Peyer's patch (tissue), 4 donors: ENCODE measurements around the gene FAS. TPM values are rescaled to one million over a fixed set of nuclear protein-coding genes. Genes with fewer than 3 reads are reported as not detected.

Experiments
- DNase-seq, 3 donors: peaks; one replicate each; pipeline ENCODE4 v3.0.0-alpha.2; 2017 to 2019
- H3K27ac ChIP-seq, 4 donors: fragments of 200-600 bp; sonication (generic); one replicate each; pipeline ENCODE4 v1.5.1; 2016 to 2019
- H3K27me3 ChIP-seq, 2 donors: fragments of 200-600 bp; sonication (generic); one replicate each; pipeline ENCODE4 v1.5.1; 2019
- H3K36me3 ChIP-seq, 3 donors: fragments of 200-600 bp; sonication (generic); one replicate each; pipeline ENCODE4 v1.5.1; 2016 to 2019
- H3K4me1 ChIP-seq, 4 donors: fragments of 200-600 bp; sonication (generic); one replicate each; pipeline ENCODE4 v1.5.1; 2016 to 2019
- H3K4me3 ChIP-seq, 4 donors: fragments of 200-600 bp; sonication (generic); 1 replicate in 3 of 4; 2 replicates in 1 of 4; pipeline ENCODE4 v1.5.1; 2016 to 2019; ENCODE audit warnings: mild to moderate bottlenecking in 1 of 4
- H3K9me3 ChIP-seq, 4 donors: fragments of 200-600 bp; sonication (generic); one replicate each; pipeline ENCODE4 v1.5.1; 2016 to 2019; ENCODE audit warnings: mild to moderate bottlenecking in 1 of 4
- CTCF ChIP-seq, 6 experiments: fragments of 450-650 bp in 4 of 6; fragments of 200-600 bp in 2 of 6; sonication (generic) in 1 of 6; IDR thresholded peaks; one replicate each; pipeline ENCODE4 v1.5.1; 2017 to 2019; ENCODE audit warnings: antibody characterized with exemption in 6 of 6, mild to moderate bottlenecking in 3 of 6, moderate library complexity in 1 of 6
- POLR2A ChIP-seq, 2 donors: fragments of 450-650 bp; IDR thresholded peaks; one replicate each; pipeline ENCODE4 v1.5.1; 2017; ENCODE audit warnings: antibody characterized with exemption in 2 of 2, mild to moderate bottlenecking in 2 of 2, moderate library complexity in 2 of 2
- total RNA-seq, 4 donors: library from RNA; depleted of rRNA; stranded (reverse); fragments of >200 nt; gene quantifications; one replicate each; pipeline ENCODE4 v1.1.0, GENCODE V29; 2016

Gene FAS
- total RNA-seq, 4 donors from 2014 or later, result 25.9 to 81.7 (median 29.2) TPM

- no peak overlapping the region for H3K27ac ChIP-seq
- H3K4me3 ChIP-seq, result no peak overlapping the region
- DNase-seq, result no peak
- no peaks in the 10 kb centered on the region for H3K36me3 ChIP-seq
- no peak for TF ChIP-seq CTCF (IDR thresholded peaks at IDR 0.05)
- TF ChIP-seq POLR2A (IDR thresholded peaks at IDR 0.05), result no peak
- H3K27me3 ChIP-seq, result no peaks in the 10 kb centered on the region
- no peaks in the 10 kb centered on the region for H3K4me1 ChIP-seq
- H3K9me3 ChIP-seq, result no peaks in the 10 kb centered on the region
Measured at GRCh38 chr10:89035461-89035860, 44.9 kb downstream of the FAS start.

GRCh38 chr10:89037096-89037495, 46.5 kb downstream of the FAS start:
- no peak overlapping the region for H3K27ac ChIP-seq
- H3K4me3 ChIP-seq, result no peak overlapping the region
- no peaks in the 10 kb centered on the region for H3K9me3 ChIP-seq
- no peaks in the 10 kb centered on the region for H3K27me3 ChIP-seq
- no peaks in the 10 kb centered on the region for H3K36me3 ChIP-seq
- H3K4me1 ChIP-seq, result no peaks in the 10 kb centered on the region
- no peak for TF ChIP-seq POLR2A (IDR thresholded peaks at IDR 0.05)
- TF ChIP-seq CTCF (IDR thresholded peaks at IDR 0.05), result no peak
- DNase-seq, result no peak

GRCh38 chr10:89042562-89042961, 52.0 kb downstream of the FAS start:
- no peak overlapping the region for H3K4me3 ChIP-seq
- no peak overlapping the region for H3K27ac ChIP-seq
- no peaks in the 10 kb centered on the region for H3K4me1 ChIP-seq
- no peaks in the 10 kb centered on the region for H3K27me3 ChIP-seq
- no peaks in the 10 kb centered on the region for H3K36me3 ChIP-seq
- DNase-seq, result no peak
- TF ChIP-seq CTCF (IDR thresholded peaks at IDR 0.05), result no peak
- TF ChIP-seq POLR2A (IDR thresholded peaks at IDR 0.05), result no peak
- H3K9me3 ChIP-seq, result no peaks in the 10 kb centered on the region

- no peak for DNase-seq
- no peak overlapping the region for H3K4me3 ChIP-seq
- no peak overlapping the region for H3K27ac ChIP-seq
- H3K27me3 ChIP-seq, result no peaks in the 10 kb centered on the region
- no peaks in the 10 kb centered on the region for H3K36me3 ChIP-seq
- no peaks in the 10 kb centered on the region for H3K4me1 ChIP-seq
- no peaks in the 10 kb centered on the region for H3K9me3 ChIP-seq
- TF ChIP-seq POLR2A (IDR thresholded peaks at IDR 0.05), result no peak
Measured at GRCh38 chr10:89043052-89043451, 52.5 kb downstream of the FAS start.

- no peaks in the 10 kb centered on the region for H3K36me3 ChIP-seq
- DNase-seq, result no peak
- H3K9me3 ChIP-seq, result no peaks in the 10 kb centered on the region
- no peak overlapping the region for H3K4me3 ChIP-seq
- H3K4me1 ChIP-seq, result no peaks in the 10 kb centered on the region
- H3K27me3 ChIP-seq, result no peaks in the 10 kb centered on the region
- H3K27ac ChIP-seq, result peak overlapping the region in 1 of 4 donors; percentile 16
- no peak for TF ChIP-seq POLR2A (IDR thresholded peaks at IDR 0.05)
Measured at GRCh38 chr10:89047397-89047796, 56.8 kb downstream of the FAS start.

GRCh38 chr10:89051593-89051992, 61.0 kb downstream of the FAS start:
- TF ChIP-seq POLR2A (IDR thresholded peaks at IDR 0.05), result no peak
- no peak for TF ChIP-seq CTCF (IDR thresholded peaks at IDR 0.05)
- Histone ChIP-seq H3K27me3 (no peaks in the 10 kb centered on the region), H3K9me3 (no peaks in the 10 kb centered on the region), H3K27ac (no peak overlapping the region), H3K36me3 (no peaks in the 10 kb centered on the region), H3K4me3 (no peak overlapping the region), H3K4me1 (no peaks in the 10 kb centered on the region)
- no peak for DNase-seq

- TF ChIP-seq POLR2A (IDR thresholded peaks at IDR 0.05), result no peak
- TF ChIP-seq CTCF (IDR thresholded peaks at IDR 0.05), result no peak
- H3K36me3 ChIP-seq, result no peaks in the 10 kb centered on the region
- H3K4me3 ChIP-seq, result no peak overlapping the region
- no peaks in the 10 kb centered on the region for H3K4me1 ChIP-seq
- no peaks in the 10 kb centered on the region for H3K9me3 ChIP-seq
- H3K27me3 ChIP-seq, result no peaks in the 10 kb centered on the region
- DNase-seq, result no peak
- no peak overlapping the region for H3K27ac ChIP-seq
Measured at GRCh38 chr10:89053555-89053954, 63.0 kb downstream of the FAS start.
